Activated CD8-positive, alpha-beta T cell treated with anti-CD3 and anti-CD28 coated beads, Interleukin-2, amount 10 ng/mL, durations not matched to agents 7 days and 5 days (primary cell): ENCODE measurements around the gene LRRC28. TPM values are rescaled to one million over a fixed set of nuclear protein-coding genes. Genes with fewer than 3 reads are reported as not detected.

Experiments
- ATAC-seq: fragments of 150-1000 bp; cut with Tn5 transposase; one replicate; pipeline ENCODE4 v1.10.0; 2021; ENCODE audit warnings: moderate library complexity
- CTCF ChIA-PET: fragments of 350-600 bp; sonication (Branson Sonifier 250); formaldehyde crosslinking; loops from one replicate; lab custom pipeline; 2021; ENCODE audit warnings: antibody characterized with exemption; lab: Charles Lee
- POLR2A ChIA-PET: fragments of 350-600 bp; sonication (Branson Sonifier 250); formaldehyde crosslinking; loops from one replicate; lab custom pipeline; 2021; ENCODE audit warnings: antibody characterized with exemption; lab: Charles Lee
- DNase-seq: peaks from one replicate; pipeline ENCODE4 v3.0.0-alpha.2; 2020
- H3K27ac Mint-ChIP-seq: one replicate; pipeline ENCODE4 v1.8.0; 2021; ENCODE audit warnings: mild to moderate bottlenecking, mixed read lengths
- H3K27me3 Mint-ChIP-seq: one replicate; pipeline ENCODE4 v1.8.0; 2021; ENCODE audit warnings: low read depth, mixed read lengths
- H3K36me3 Mint-ChIP-seq: one replicate; pipeline ENCODE4 v1.8.0; 2021; ENCODE audit warnings: low read depth, mixed read lengths
- H3K4me1 Mint-ChIP-seq: one replicate; pipeline ENCODE4 v1.8.0; 2021; ENCODE audit warnings: low read depth, mixed read lengths
- H3K4me3 Mint-ChIP-seq: one replicate; pipeline ENCODE4 v1.8.0; 2021; ENCODE audit warnings: mild to moderate bottlenecking, mixed read lengths
- H3K9me3 Mint-ChIP-seq: one replicate; pipeline ENCODE4 v1.8.0; 2022; ENCODE audit warnings: mixed read lengths; ENCODE audit not compliant: insufficient read depth
- total RNA-seq, 2 experiments: library from RNA; stranded (reverse); gene quantifications; one replicate each; pipeline ENCODE4 v1.2.3, GENCODE V29; 2021

The LRRC28 gene
- total RNA-seq, 2 experiments from 2014 or later = 18.3 to 19.3 TPM

DNA sequence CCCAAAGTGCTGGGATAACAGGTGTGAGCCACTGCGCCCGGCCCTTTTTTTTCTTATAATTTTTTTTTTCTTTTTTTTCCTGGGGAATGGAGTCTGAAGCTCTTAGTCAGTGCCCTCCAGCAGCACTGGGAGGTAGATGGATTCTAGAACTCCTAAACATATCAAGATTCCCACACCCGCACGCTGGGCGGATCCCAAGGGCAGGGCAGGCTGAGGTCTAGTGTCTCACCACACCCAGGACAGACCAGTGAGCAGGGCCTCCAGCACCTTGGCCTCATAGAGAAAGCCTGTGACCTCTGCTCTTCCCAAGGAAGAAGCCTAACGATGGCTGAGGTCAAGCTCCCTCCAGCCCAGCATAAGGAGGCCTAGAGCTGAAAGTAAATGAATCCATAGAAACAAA is 160.8 kb downstream of the LRRC28 start:
- Mint-ChIP-seq H3K4me1 (peaks cover 15% of the 10 kb centered on the region), H3K27me3 (no peaks in the 10 kb centered on the region), H3K4me3 (no peak overlapping the region), H3K27ac (no peak overlapping the region), H3K36me3 (no peaks in the 10 kb centered on the region), H3K9me3 (no peaks in the 10 kb centered on the region)
- ChIA-PET POLR2A (no interaction called here), CTCF (interaction anchor here (1.3 kb wide), 1 partner anchor 137 kb away, joined by 3 read pairs; no protein-coding TSS in a partner anchor)
- ATAC-seq (no peak), DNase-seq (no peak)

DNA sequence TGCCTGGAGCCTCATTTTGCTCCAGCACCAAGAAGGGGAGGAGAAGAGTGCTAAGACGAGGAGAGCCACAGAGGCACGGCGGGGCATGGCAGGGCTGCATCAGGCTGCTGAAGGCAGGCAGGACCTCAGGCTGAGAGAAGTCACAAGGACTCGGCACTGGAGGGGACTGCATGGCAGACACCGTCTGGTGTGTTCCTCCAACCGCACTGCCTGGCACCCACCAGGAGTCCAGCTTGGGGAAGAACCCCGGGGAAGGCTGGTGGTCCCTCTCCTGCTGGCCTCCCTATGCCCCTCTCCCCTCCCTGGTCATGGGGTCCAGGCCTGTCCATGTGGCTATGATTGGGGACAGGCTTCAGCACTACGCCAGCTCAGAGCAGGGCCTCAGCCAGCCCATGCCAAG is 161.3 kb downstream of the LRRC28 start:
- peaks cover 13% of the 10 kb centered on the region for H3K4me1 Mint-ChIP-seq
- DNase-seq = no peak
- no peak for ATAC-seq
- no peaks in the 10 kb centered on the region for H3K27me3 Mint-ChIP-seq
- no peak overlapping the region for H3K4me3 Mint-ChIP-seq
- ChIA-PET POLR2A (no interaction called here), CTCF (no interaction called here)
- H3K9me3 Mint-ChIP-seq = no peaks in the 10 kb centered on the region
- H3K27ac Mint-ChIP-seq = no peak overlapping the region
- no peaks in the 10 kb centered on the region for H3K36me3 Mint-ChIP-seq

DNA sequence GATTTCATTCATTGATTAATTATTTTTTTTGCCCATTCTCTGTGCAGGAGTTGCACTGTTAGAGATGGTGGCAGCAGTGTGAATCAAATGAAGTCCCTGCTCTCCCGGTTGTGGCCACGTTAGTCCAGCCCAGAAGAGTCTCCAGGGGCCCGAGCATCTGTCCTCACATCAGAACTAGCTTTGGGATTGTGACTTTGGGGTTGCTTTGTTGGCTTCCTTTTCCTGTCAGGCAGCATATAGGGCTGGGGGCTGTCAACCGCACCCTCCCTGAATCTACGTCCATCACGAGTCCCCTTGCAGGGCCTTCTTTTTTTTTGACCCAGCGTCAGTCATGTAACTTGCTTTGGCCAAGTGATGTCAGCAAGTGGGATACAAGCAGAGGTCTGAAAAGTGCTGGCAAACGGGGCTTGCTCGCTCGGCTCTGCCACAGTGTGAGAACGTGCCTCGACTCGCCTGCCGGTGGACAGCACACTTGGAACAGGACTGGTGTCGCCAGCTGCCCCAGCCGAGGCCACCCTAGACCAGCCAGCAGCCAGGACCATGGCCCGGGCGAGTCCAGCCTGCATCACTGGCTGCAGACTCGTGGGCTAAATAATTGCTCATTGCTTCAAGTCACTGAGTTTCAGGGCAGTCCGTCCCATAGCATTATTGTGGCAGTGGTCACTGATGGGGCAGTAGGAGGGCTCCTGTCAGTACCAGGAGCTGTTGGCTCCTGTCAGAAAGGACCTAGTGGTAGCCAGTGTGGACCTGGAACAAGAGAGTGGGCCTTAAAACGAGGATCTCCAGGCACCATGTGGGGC is 162.9 kb downstream of the LRRC28 start:
- H3K9me3 Mint-ChIP-seq = no peaks in the 10 kb centered on the region
- DNase-seq = no peak
- CTCF ChIA-PET = interaction anchor here (0.8 kb wide), 1 partner anchor 290 kb away, joined by 3 read pairs; no protein-coding TSS in a partner anchor

DNA sequence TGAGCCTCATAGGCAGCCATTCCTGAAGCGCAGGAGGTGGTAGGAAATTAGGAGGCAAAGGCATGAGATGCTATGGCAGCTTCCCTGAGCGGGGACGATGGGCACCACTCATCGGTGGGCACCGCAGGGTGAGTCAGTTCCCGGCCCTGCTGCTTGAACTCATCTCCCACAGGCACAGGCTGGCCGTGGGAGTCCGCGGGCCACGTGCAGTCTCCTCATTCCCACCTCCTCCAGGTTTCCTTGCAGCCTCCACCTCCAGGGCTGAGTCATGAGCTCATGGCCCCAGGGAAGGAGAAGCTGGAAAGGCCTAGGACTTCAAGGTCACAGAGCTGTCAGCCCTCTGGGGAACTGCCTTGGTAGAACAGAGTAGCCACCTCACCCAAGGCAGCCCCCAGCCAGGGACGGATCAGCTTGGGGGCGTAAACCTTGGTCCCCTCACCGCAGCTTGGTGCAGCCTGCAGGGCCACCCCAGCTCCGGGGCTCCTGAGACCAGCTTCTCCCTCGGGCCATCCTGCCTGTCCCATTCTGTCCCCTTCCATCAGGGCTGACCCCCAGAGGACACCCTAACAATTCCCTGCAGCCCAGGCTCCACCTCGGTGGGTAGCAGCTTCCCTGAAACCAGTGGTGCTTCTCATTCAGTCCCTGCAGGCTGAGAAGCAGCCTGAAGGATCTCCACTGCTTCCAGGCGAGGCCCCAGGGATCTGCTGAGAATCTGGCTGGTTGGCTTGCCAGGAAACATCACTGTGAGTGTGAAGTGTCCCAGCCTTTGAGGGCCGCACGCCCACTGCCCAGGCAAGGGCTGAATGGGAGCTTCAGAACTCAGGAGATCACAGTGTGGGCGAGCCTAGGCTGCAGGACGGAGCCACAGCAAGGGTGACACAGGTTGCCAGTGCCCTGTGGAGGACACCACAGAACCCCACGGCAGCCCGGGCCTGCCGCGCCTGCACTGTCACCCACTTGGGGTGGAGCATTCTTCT is 163.8 kb downstream of the LRRC28 start:
- DNase-seq (no peak), ATAC-seq (no peak)
- Mint-ChIP-seq H3K9me3 (no peaks in the 10 kb centered on the region), H3K36me3 (no peaks in the 10 kb centered on the region), H3K27ac (no peak overlapping the region), H3K4me1 (no peaks in the 10 kb centered on the region), H3K4me3 (no peak overlapping the region), H3K27me3 (no peaks in the 10 kb centered on the region)
- ChIA-PET POLR2A (interaction anchor here (0.6 kb wide), 1 partner anchor 148 kb away, joined by 4 read pairs; no protein-coding TSS in a partner anchor), CTCF (interaction anchor here (0.8 kb wide), 1 partner anchor 289 kb away, joined by 3 read pairs; no protein-coding TSS in a partner anchor)

More for the DNA sequence above, 162.9 kb downstream of the LRRC28 start:
- Mint-ChIP-seq H3K27me3 (no peaks in the 10 kb centered on the region), H3K4me3 (no peak overlapping the region), H3K4me1 (no peaks in the 10 kb centered on the region), H3K36me3 (no peaks in the 10 kb centered on the region), H3K27ac (no peak overlapping the region)
- ATAC-seq = no peak
- POLR2A ChIA-PET = no interaction called here

DNA sequence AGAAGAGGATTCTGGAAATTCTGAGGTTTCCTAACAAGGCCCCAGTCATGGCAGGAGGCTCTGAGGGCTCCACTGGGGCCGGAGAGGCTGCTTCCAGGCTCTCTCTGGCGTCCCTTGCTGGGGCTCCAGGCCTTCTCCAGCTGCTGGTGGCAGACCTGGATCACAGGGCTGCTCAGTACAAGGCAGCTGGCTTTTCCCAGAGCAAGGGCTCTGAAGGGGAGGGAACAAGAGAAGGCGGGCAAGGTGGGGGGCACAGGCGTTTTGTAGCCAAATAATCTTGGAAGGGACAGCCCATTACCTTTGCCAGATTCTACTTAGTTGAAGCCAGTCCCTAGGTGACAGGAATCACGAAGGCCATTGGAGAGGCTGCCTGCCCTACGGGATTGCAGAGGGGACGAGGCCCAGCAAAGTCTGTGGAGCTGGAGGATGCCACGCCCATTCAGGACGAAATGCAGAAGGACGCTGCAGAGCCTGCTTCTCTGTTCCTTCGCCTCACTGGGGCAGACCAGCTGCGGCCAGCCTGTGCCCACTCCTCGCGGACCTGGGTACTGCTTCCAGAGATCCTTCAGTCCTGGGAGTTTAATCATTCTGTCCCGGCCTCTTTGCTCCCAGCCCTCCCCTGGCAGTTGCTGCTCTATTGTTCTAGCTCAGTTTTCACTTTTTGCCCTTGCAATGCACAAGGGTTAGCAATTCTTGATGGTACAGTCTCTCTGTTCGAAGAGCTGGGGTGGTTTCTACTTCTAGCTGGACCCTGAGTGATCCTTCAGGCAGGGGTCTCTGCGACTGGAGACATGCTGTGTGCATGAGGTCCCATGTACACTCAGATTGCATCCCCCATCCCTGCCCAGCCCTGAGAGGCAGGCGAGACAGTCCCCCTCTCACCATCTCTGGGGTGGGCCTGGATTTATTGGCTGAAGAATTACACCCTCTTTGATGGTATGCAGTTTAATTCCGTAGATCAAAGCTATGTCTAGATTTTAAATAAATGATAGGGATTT is 165.2 kb downstream of the LRRC28 start:
- CTCF ChIA-PET = no interaction called here
- H3K36me3 Mint-ChIP-seq = peaks cover 3% of the 10 kb centered on the region
- no peak for DNase-seq
- peaks cover 12% of the 10 kb centered on the region for H3K4me1 Mint-ChIP-seq
- POLR2A ChIA-PET = interaction anchor here (0.6 kb wide), 1 partner anchor 438 kb away, joined by 3 read pairs; no protein-coding TSS in a partner anchor
- H3K9me3 Mint-ChIP-seq = no peaks in the 10 kb centered on the region
- no peak overlapping the region for H3K4me3 Mint-ChIP-seq
- H3K27ac Mint-ChIP-seq = no peak overlapping the region
- H3K27me3 Mint-ChIP-seq = peaks cover 5% of the 10 kb centered on the region
- no peak for ATAC-seq

DNA sequence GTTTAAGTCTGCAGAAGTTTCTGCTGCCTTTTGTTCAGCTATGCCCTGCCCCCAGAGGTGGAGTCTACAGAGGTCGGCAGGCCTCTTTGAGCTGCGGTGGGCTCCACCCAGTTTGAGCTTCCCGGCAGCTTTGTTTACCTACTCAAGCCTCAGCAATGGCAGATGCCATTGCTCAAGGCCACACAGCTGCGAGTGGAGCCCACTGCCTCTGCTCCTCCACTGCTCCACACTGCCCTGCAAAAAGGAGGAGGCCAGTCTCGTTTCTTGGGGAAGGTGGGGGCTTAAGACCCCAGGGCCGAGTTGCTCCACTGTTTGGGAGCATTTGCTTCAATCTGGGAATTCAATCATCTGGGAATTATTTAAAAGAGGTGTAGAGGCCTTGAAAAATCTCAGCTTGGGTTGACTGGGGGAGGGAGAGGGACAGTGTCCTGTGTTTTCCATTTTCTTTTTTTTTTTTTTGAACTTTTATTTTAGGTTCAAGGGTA is 169.9 kb downstream of the LRRC28 start:
- POLR2A ChIA-PET = interaction anchor here (1.3 kb wide), 1 partner anchor 9 kb away, joined by 4 read pairs; no protein-coding TSS in a partner anchor
- Mint-ChIP-seq H3K36me3 (peaks cover 6% of the 10 kb centered on the region), H3K27me3 (peaks cover 5% of the 10 kb centered on the region), H3K4me3 (peak overlapping the region; percentile 9), H3K4me1 (peaks cover 50% of the 10 kb centered on the region), H3K27ac (peak overlapping the region; percentile 71), H3K9me3 (no peaks in the 10 kb centered on the region)
- DNase-seq (peak; percentile 65), ATAC-seq (peak; percentile 44)
- CTCF ChIA-PET = interaction anchor here (0.8 kb wide), 1 partner anchor 283 kb away, joined by 3 read pairs; no protein-coding TSS in a partner anchor

DNA sequence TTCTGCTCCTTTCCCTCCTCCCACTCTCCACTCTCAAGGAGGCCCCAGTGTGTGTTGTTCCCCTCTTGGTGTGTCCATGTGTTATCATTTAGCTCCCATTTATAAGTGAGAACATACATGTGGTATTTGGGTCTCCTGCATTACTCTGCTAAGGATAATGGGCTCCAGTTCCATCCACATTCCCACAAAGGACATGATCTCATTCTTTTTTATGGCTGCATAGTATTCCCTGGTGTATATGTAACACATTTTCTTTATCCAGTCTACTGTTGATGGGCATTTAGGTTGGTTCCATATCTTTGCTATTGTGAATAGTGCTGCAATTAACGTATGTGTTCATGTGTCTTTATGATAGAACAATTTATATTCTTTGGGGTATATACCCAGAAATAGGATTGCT is 170.5 kb downstream of the LRRC28 start:
- Mint-ChIP-seq H3K27me3 (peaks cover 5% of the 10 kb centered on the region), H3K36me3 (peaks cover 6% of the 10 kb centered on the region), H3K9me3 (no peaks in the 10 kb centered on the region), H3K4me1 (peaks cover 53% of the 10 kb centered on the region), H3K27ac (no peak overlapping the region), H3K4me3 (no peak overlapping the region)
- DNase-seq = no peak
- ATAC-seq = no peak
- POLR2A ChIA-PET = interaction anchor here (1.3 kb wide), 1 partner anchor 9 kb away, joined by 4 read pairs; no protein-coding TSS in a partner anchor
- CTCF ChIA-PET = interaction anchor here (0.8 kb wide), 1 partner anchor 282 kb away, joined by 3 read pairs; no protein-coding TSS in a partner anchor

DNA sequence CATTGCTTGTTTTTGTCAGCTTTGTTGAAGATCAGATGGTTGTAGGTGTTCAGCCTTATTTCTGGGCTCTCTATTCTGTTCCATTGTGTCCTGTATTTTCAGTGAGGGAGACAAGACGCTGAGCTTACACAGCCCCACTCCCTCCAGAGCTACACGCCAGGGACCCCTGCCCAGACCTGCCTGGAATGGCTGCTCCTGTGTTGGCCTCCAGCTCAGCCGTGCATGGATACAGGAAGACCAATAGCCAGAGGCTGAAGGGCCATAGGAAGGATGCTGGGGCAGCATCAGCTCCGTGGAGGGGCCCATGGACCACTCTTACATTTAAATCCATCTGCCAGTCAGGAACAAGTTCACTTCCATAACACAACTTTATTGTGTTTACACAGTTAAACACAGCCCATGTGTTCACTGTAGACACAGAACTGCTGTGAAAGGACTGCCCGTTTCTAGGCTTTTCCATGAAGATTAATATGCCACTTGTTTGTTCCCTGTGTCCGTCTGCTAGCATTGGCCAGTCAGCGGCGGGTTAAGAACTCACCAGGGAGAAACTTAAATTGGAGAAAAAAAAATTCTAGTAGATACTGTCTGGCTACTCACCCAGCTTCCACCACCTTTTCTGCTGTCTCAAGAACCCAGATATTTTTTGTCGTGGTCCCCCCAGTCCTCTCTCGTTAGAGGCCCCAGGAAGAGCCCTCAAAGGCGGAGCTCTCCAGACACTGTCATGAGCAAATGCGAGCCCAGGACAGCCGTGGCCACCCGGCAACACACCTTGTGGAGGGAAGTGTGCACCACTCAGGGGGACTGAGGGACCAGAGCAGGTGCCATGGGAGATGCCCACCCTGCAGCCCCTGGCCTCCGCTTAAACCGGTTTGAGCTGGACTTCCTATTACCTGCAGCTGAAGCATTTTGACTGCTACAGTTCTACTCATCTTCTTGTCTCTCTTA is 172.2 kb downstream of the LRRC28 start:
- ChIA-PET POLR2A (no interaction called here), CTCF (no interaction called here)
- DNase-seq = no peak
- H3K9me3 Mint-ChIP-seq = no peaks in the 10 kb centered on the region
- peaks cover 55% of the 10 kb centered on the region for H3K4me1 Mint-ChIP-seq
- ATAC-seq = no peak
- no peak overlapping the region for H3K4me3 Mint-ChIP-seq
- H3K27me3 Mint-ChIP-seq = peaks cover 6% of the 10 kb centered on the region
- peaks cover 6% of the 10 kb centered on the region for H3K36me3 Mint-ChIP-seq
- H3K27ac Mint-ChIP-seq = no peak overlapping the region

DNA sequence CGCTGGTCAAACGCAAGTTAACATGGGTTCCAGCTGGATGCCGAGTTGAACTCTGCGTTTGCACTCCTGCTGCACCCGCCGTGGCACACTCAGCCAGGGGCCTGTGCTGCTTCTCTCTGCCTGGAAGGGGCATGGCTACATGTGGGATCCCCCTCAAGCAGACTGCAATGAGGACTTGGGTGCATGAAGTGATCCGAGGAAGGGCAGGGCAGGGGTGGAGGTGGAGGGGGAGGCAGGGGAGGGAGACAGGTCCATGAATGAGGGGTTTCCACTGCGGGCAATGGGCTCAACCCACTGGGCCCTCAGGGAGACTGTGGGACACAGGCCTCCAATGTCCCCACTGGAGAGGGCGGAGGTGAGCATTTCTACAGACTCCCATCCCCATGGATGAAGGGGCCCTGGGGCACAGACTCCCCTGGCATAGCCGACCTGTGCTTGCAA is 172.9 kb downstream of the LRRC28 start:
- ChIA-PET CTCF (interaction anchor here (2.2 kb wide), 1 partner anchor 280 kb away, joined by 9 read pairs; no protein-coding TSS in a partner anchor), POLR2A (no interaction called here)
- Mint-ChIP-seq H3K4me3 (no peak overlapping the region), H3K4me1 (peaks cover 55% of the 10 kb centered on the region), H3K9me3 (no peaks in the 10 kb centered on the region), H3K36me3 (peaks cover 6% of the 10 kb centered on the region), H3K27ac (peak overlapping the region; percentile 92), H3K27me3 (peaks cover 6% of the 10 kb centered on the region)
- no peak for ATAC-seq
- DNase-seq = no peak
